ENCODE data around the gene BAX.

DNA sequence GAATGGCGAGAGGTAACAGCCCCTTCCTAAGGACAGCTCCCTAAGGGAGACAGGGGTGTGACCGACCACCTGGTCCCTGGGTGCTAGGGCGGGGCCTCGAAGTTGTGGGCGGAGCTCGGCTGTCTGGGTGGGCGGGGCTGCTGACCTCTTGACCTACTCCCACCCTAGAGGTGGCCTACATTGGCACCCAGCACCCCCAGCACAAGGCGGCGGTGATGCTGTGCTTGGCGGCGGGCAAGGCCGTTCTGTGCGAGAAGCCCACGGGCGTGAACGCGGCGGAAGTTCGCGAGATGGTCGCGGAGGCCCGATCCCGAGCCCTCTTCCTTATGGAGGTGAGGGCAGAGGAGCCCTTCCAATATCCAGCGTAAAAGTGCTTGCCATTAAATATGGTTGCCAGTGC lies 18.8 kb upstream of the BAX start:
- TF ChIP-seq CTCF (IDR thresholded peaks at IDR 0.05; ENCODE audit: low read length) = no peak
- TF ChIP-seq EZH2 (optimal IDR thresholded peaks at IDR 0.05; ENCODE audit: low read depth, low read length) = no peak
